B cell (primary cell): Measurements from ENCODE around the gene HMGN4. TPM values are rescaled to one million over a fixed set of nuclear protein-coding genes. Genes with fewer than 3 reads are reported as not detected.

ENCODE experiments used
- ATAC-seq: fragments of 200-7000 bp; cut with Tn5 transposase; one replicate; pipeline ENCODE4 v1.10.0; 2021; ENCODE audit warnings: low read depth, mild to moderate bottlenecking, moderate number of reproducible peaks, moderate library complexity
- CTCF ChIA-PET: fragments of 350-600 bp; sonication (Branson Sonifier 250); formaldehyde crosslinking; loops from one replicate; lab custom pipeline; 2021; ENCODE audit warnings: antibody characterized with exemption, inconsistent platforms; lab: Charles Lee
- POLR2A ChIA-PET: fragments of 350-600 bp; sonication (Branson Sonifier 250); formaldehyde crosslinking; loops from one replicate; lab custom pipeline; 2021; ENCODE audit warnings: antibody characterized with exemption; lab: Charles Lee
- DNase-seq: peaks from one replicate; pipeline ENCODE4 v3.0.0; 2013
- H2AFZ ChIP-seq: 2 replicates; pipeline ENCODE4 v1.6.1; 2012; ENCODE audit warnings: mild to moderate bottlenecking, low read depth, low read length; ENCODE audit not compliant: insufficient read depth, poor library complexity, severe bottlenecking
- H3K27ac ChIP-seq, 2 donors: 1 replicate in 1 of 2; 2 replicates in 1 of 2; pipeline ENCODE4 v1.5.1; 2012 to 2013; ENCODE audit warnings: low read length in 2 of 2, mild to moderate bottlenecking in 2 of 2, moderate library complexity in 1 of 2
- H3K27me3 ChIP-seq, 4 experiments: fragments of 200-600 bp in 1 of 4; sonication (generic) in 1 of 4; replicated peaks in 1 of 4; 1 replicate in 2 of 4; 2 replicates in 2 of 4; pipeline versions ENCODE4 v1.6.1 to v1.7.0; 2013 to 2016; ENCODE audit warnings: low read length in 3 of 4, mild to moderate bottlenecking in 2 of 4, mixed read lengths in 1 of 4, moderate library complexity in 1 of 4; ENCODE audit not compliant: insufficient read depth in 4 of 4, control insufficient read depth in 3 of 4; ENCODE audit errors: control extremely low read depth in 1 of 4
- H3K36me3 ChIP-seq, 2 experiments: replicated peaks in 1 of 2; 1 replicate in 1 of 2; 2 replicates in 1 of 2; pipeline versions ENCODE4 v1.6.1 to v1.7.1; 2013; ENCODE audit warnings: low read length in 1 of 2; ENCODE audit not compliant: insufficient read depth in 2 of 2, control insufficient read depth in 1 of 2; ENCODE audit errors: control extremely low read depth in 1 of 2, extremely low read depth in 1 of 2
- H3K4me1 ChIP-seq, 2 donors: fragments of 200-600 bp in 1 of 2; sonication (generic) in 1 of 2; 1 replicate in 1 of 2; 2 replicates in 1 of 2; pipeline versions ENCODE4 v1.5.1 to v1.6.1; 2013 to 2017; ENCODE audit warnings: low read length in 2 of 2; ENCODE audit not compliant: control insufficient read depth in 2 of 2, insufficient read depth in 2 of 2
- H3K4me2 ChIP-seq: replicated peaks from 2 replicates; pipeline ENCODE3; 2012; ENCODE audit warnings: mild to moderate bottlenecking, low read depth, low read length; ENCODE audit not compliant: poor library complexity, severe bottlenecking
- H3K4me3 ChIP-seq, 5 experiments: fragments of 200-600 bp in 1 of 5; sonication (generic) in 1 of 5; 1 replicate in 3 of 5; 2 replicates in 2 of 5; pipeline versions ENCODE4 v1.5.1 to v1.7.0; 2011 to 2016; ENCODE audit warnings: low read length in 4 of 5, mild to moderate bottlenecking in 4 of 5, low read depth in 2 of 5, control low read depth in 1 of 5, moderate library complexity in 1 of 5; ENCODE audit not compliant: insufficient read depth in 1 of 5; ENCODE audit errors: control extremely low read depth in 1 of 5, extremely low read depth in 1 of 5
- H3K79me2 ChIP-seq: fragments of 200-600 bp; sonication (generic); one replicate; pipeline ENCODE4 v1.6.0; 2016; ENCODE audit warnings: low read length; ENCODE audit not compliant: control insufficient read depth, insufficient read depth
- H3K9ac ChIP-seq: fragments of 200-600 bp; sonication (generic); 2 replicates; pipeline ENCODE4 v1.6.1; 2017; ENCODE audit warnings: mild to moderate bottlenecking, low read length, moderate library complexity
- H3K9me3 ChIP-seq, 3 donors: one replicate each; pipeline versions ENCODE4 v1.6.1 to v1.7.1; 2013; ENCODE audit warnings: low read length in 2 of 3; ENCODE audit not compliant: control insufficient read depth in 2 of 3, insufficient read depth in 1 of 3; ENCODE audit errors: control extremely low read depth in 1 of 3
- H4K20me1 ChIP-seq: 2 replicates; pipeline ENCODE4 v1.6.0; 2012; ENCODE audit warnings: mild to moderate bottlenecking, low read length; ENCODE audit not compliant: insufficient read depth, control insufficient read depth, poor library complexity, severe bottlenecking
- H3K27ac Mint-ChIP-seq: one replicate; pipeline ENCODE4 v1.8.0; 2021; ENCODE audit warnings: mixed read lengths
- H3K27me3 Mint-ChIP-seq: one replicate; pipeline ENCODE4 v1.8.0; 2021; ENCODE audit warnings: mixed read lengths
- H3K4me1 Mint-ChIP-seq: one replicate; pipeline ENCODE4 v1.8.0; 2021; ENCODE audit warnings: mixed read lengths
- H3K4me3 Mint-ChIP-seq: one replicate; pipeline ENCODE4 v1.8.0; 2021; ENCODE audit warnings: mixed read lengths
- H3K9me3 Mint-ChIP-seq: one replicate; pipeline ENCODE4 v1.8.0; 2022; ENCODE audit warnings: mixed read lengths; ENCODE audit not compliant: insufficient read depth
- EZH2 ChIP-seq: IDR thresholded peaks from 2 replicates; pipeline ENCODE4 v1.6.1; 2012; ENCODE audit warnings: borderline replicate concordance, low read depth, mild to moderate bottlenecking, moderate library complexity, low read length; ENCODE audit not compliant: insufficient read depth, poor library complexity, severe bottlenecking
- WGBS: methylation state at CpG from one replicate; pipeline ENCODE4 v1.1.5; 2013; ENCODE audit warnings: missing lambda C conversion rate; ENCODE audit not compliant: insufficient coverage; 5-methylcytosine and 5-hydroxymethylcytosine counted together
- intact Hi-C: fragments of 100-400 bp; cut with micrococcal nuclease; formaldehyde crosslinking; loops from one replicate; pipeline ENCODE4 v1.10.0; 2022
- polyA plus RNA-seq: library from polyadenylated mRNA; depleted of rRNA; stranded (reverse); fragments of >200 nt; gene quantifications from 2 replicates; pipeline ENCODE4 v1.2.3, GENCODE V29; 2012
- total RNA-seq, 2 donors: library from RNA; stranded (reverse); fragments of 120-200 nt in 1 of 2; gene quantifications; 1 replicate in 1 of 2; 2 replicates in 1 of 2; pipeline versions ENCODE4 v1.2.3 to v1.2.4, GENCODE V29; 2013 to 2022
- TF ChIP-seq, protein P1 (sequence below): fragments of 200-600 bp; IDR thresholded peaks from one replicate; pipeline ENCODE4 v1.8.0; 2022; ENCODE audit warnings: antibody characterized with exemption, mild to moderate bottlenecking

HMGN4 gene
- total and polyA plus RNA-seq, 2 donors (not counting 1 experiment from before 2014, with no cell fraction given), result 37.7 to 81.1 TPM

DNA sequence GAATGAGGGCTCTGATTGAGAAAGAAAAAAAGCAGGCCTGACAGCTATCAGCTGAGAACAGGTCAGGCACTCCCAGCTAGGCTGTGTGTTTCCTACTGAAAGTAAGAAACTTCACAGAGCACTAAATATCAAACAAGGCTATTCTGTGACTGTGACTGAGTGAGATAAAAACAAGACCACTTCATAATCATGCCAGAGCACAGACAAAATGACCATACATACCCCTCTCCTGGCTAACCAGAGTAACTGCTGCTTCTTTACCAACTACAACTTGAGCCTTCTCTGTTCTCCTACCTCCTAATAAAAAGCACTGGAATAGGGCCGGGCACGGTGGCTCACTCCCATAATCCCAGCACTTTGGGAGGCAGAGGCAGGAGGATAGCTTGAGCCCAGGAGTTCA, 44.9 kb upstream of the HMGN4 start:
- H3K4me1 Mint-ChIP-seq, result peaks cover 6% of the 10 kb centered on the region

GRCh38 chr6:26494117-26494516, 44.0 kb upstream of the HMGN4 start:
- H3K27me3 Mint-ChIP-seq, result no peaks in the 10 kb centered on the region
- TF ChIP-seq, protein P1, sequence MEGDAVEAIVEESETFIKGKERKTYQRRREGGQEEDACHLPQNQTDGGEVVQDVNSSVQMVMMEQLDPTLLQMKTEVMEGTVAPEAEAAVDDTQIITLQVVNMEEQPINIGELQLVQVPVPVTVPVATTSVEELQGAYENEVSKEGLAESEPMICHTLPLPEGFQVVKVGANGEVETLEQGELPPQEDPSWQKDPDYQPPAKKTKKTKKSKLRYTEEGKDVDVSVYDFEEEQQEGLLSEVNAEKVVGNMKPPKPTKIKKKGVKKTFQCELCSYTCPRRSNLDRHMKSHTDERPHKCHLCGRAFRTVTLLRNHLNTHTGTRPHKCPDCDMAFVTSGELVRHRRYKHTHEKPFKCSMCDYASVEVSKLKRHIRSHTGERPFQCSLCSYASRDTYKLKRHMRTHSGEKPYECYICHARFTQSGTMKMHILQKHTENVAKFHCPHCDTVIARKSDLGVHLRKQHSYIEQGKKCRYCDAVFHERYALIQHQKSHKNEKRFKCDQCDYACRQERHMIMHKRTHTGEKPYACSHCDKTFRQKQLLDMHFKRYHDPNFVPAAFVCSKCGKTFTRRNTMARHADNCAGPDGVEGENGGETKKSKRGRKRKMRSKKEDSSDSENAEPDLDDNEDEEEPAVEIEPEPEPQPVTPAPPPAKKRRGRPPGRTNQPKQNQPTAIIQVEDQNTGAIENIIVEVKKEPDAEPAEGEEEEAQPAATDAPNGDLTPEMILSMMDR, result no peak
- no peak for TF ChIP-seq EZH2
- H3K27me3 ChIP-seq, result no peaks in the 10 kb centered on the region
- CTCF ChIA-PET, result interaction anchor here (1.3 to 1.9 kb wide), 2 partner anchors 14 to 153 kb away, joined by 3 to 6 read pairs; no protein-coding TSS in a partner anchor
- H3K9ac ChIP-seq, result no peak overlapping the region
- no peak overlapping the region for H3K4me3 ChIP-seq
- H3K27ac ChIP-seq, result no peak overlapping the region
- H3K9me3 Mint-ChIP-seq, result peaks cover under 1% of the 10 kb centered on the region
- H3K79me2 ChIP-seq, result no peaks in the 10 kb centered on the region
- POLR2A ChIA-PET, result no interaction called here
- no peak for DNase-seq
- 100% methylated on average over 2 of the region's 3 CpGs for WGBS
- H3K4me1 Mint-ChIP-seq, result peaks cover 6% of the 10 kb centered on the region
- no peak overlapping the region for H2AFZ ChIP-seq
- no peak overlapping the region for H3K4me3 Mint-ChIP-seq
- no peak overlapping the region for H3K4me2 ChIP-seq
- peaks cover 9% of the 10 kb centered on the region in 2 donors for H3K4me1 ChIP-seq
- H3K36me3 ChIP-seq, result no peaks in the 10 kb centered on the region
- H3K9me3 ChIP-seq, result no peaks in the 10 kb centered on the region
- H3K27ac Mint-ChIP-seq, result no peak overlapping the region
- intact Hi-C loops, result no loop called here
- no peaks in the 10 kb centered on the region for H4K20me1 ChIP-seq
- ATAC-seq, result no peak

More for the DNA sequence above, 44.9 kb upstream of the HMGN4 start:
- no peak overlapping the region for H3K27ac ChIP-seq
- H4K20me1 ChIP-seq, result no peaks in the 10 kb centered on the region
- no peaks in the 10 kb centered on the region for H3K79me2 ChIP-seq
- intact Hi-C loops, result no loop called here
- whole genome bisulfite sequencing, result no CpG with 5 or more reads among the region's 2 CpGs
- H3K9ac ChIP-seq, result no peak overlapping the region
- H3K27me3 Mint-ChIP-seq, result no peaks in the 10 kb centered on the region
- CTCF ChIA-PET, result interaction anchor here (1.9 kb wide), 1 partner anchor 14 kb away, joined by 6 read pairs; no protein-coding TSS in a partner anchor
- no peak overlapping the region for H3K27ac Mint-ChIP-seq
- H2AFZ ChIP-seq, result no peak overlapping the region
- peaks cover 3% of the 10 kb centered on the region for H3K9me3 Mint-ChIP-seq
- no peaks in the 10 kb centered on the region for H3K27me3 ChIP-seq
- no peak overlapping the region for H3K4me3 ChIP-seq
- no peak for ATAC-seq
- H3K4me3 Mint-ChIP-seq, result no peak overlapping the region
- POLR2A ChIA-PET, result no interaction called here
- no peaks in the 10 kb centered on the region for H3K9me3 ChIP-seq
- DNase-seq, result peak; percentile 27
- H3K36me3 ChIP-seq, result no peaks in the 10 kb centered on the region
- peaks cover 9% of the 10 kb centered on the region in 2 donors for H3K4me1 ChIP-seq
- no peak overlapping the region for H3K4me2 ChIP-seq
- TF ChIP-seq, protein P1, result no peak
- TF ChIP-seq EZH2, result no peak
